ENCODE data around the gene MVB12B. TPM values are rescaled to one million over a fixed set of nuclear protein-coding genes. Genes with fewer than 3 reads are reported as not detected.

Gene MVB12B
- total RNA-seq, 1 donor from 2014 or later: 20.2 TPM

DNA sequence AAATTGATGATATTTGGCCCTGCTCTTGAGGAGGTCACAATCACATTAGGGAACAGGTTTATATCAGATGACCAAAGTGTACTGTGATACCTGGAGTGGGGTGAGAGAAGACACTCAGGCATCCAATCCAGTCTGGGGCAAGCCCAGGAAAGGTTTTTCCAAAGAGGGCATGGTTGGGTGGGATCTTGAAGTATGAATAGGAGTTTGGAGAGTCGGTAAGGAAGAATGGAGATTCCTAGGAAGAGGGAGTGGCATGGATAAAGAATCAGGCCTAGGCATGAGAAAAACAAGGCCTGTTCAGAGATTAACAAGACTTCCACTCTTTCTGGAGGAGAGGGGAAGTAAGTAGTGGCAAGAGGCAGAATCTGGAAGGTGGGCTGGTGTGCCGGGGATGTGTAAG lies 91.1 kb downstream of the MVB12B start:
- no peak overlapping the region for H3K4me3 Mint-ChIP-seq (ENCODE audit: unreplicated experiment)

DNA sequence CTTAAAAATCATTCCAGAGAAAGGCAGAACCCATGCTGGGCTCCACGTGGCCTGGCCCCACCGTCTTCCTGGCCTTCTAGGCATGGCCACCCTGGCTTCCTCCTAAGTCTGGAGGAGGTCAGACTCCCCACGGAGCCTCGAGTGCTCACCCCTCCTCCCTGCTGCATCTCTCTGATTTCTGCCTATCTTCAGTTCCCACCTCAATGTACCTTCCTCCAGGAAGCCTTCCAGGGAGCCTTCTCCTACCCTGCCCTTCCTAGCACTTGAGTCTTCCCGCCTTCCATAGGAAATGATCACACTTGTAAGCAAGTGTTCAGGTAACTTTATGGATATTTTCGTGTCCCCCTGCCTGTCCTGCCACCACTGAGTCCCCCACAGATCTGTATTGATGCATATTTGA lies 92.0 kb downstream of the MVB12B start:
- DNase-seq (ENCODE audit: extremely low spot score, unreplicated experiment): no peak
- Mint-ChIP-seq H3K36me3 (ENCODE audit: unreplicated experiment) (peaks cover 14% of the 10 kb centered on the region), H3K27ac (ENCODE audit: unreplicated experiment) (no peak overlapping the region), H3K4me1 (ENCODE audit: unreplicated experiment) (peaks cover 14% of the 10 kb centered on the region), H3K4me3 (ENCODE audit: unreplicated experiment) (no peak overlapping the region), H3K9me3 (ENCODE audit: unreplicated experiment) (no peaks in the 10 kb centered on the region), H3K27me3 (ENCODE audit: unreplicated experiment) (no peaks in the 10 kb centered on the region)
- TF ChIP-seq, protein P1, sequence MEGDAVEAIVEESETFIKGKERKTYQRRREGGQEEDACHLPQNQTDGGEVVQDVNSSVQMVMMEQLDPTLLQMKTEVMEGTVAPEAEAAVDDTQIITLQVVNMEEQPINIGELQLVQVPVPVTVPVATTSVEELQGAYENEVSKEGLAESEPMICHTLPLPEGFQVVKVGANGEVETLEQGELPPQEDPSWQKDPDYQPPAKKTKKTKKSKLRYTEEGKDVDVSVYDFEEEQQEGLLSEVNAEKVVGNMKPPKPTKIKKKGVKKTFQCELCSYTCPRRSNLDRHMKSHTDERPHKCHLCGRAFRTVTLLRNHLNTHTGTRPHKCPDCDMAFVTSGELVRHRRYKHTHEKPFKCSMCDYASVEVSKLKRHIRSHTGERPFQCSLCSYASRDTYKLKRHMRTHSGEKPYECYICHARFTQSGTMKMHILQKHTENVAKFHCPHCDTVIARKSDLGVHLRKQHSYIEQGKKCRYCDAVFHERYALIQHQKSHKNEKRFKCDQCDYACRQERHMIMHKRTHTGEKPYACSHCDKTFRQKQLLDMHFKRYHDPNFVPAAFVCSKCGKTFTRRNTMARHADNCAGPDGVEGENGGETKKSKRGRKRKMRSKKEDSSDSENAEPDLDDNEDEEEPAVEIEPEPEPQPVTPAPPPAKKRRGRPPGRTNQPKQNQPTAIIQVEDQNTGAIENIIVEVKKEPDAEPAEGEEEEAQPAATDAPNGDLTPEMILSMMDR (IDR thresholded peaks at IDR 0.05): no peak

More for the DNA sequence above, 91.1 kb downstream of the MVB12B start:
- Mint-ChIP-seq H3K27ac (ENCODE audit: unreplicated experiment) (no peak overlapping the region), H3K27me3 (ENCODE audit: unreplicated experiment) (no peaks in the 10 kb centered on the region), H3K9me3 (ENCODE audit: unreplicated experiment) (no peaks in the 10 kb centered on the region), H3K4me1 (ENCODE audit: unreplicated experiment) (peaks cover 14% of the 10 kb centered on the region), H3K36me3 (ENCODE audit: unreplicated experiment) (peaks cover 11% of the 10 kb centered on the region)
- DNase-seq (ENCODE audit: extremely low spot score, unreplicated experiment): no peak
- TF ChIP-seq, protein P1 (IDR thresholded peaks at IDR 0.05): no peak

DNA sequence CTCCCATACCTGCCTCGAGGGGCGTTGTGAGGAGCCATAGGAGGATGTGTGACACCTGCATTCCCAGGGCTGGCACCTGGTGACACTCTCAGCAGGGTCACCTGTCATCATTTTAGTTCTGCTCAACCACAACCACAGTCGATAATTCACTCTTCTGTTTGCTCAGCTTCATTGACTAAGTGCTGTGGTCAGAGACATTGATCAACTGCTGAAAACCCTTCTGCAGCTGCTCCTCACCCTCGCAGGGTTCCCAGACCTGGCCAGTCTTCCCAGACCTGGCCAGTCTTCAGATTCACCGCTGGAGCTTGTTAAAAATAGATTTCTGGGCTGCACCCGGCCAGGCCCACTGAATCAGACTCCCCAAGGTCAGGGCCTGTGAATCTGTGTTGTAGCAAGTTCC lies 92.8 kb downstream of the MVB12B start:
- Mint-ChIP-seq H3K4me1 (ENCODE audit: unreplicated experiment) (peaks cover 14% of the 10 kb centered on the region), H3K4me3 (ENCODE audit: unreplicated experiment) (no peak overlapping the region), H3K27ac (ENCODE audit: unreplicated experiment) (no peak overlapping the region), H3K9me3 (ENCODE audit: unreplicated experiment) (no peaks in the 10 kb centered on the region), H3K36me3 (ENCODE audit: unreplicated experiment) (peaks cover 20% of the 10 kb centered on the region), H3K27me3 (ENCODE audit: unreplicated experiment) (no peaks in the 10 kb centered on the region)
- TF ChIP-seq, protein P1 (IDR thresholded peaks at IDR 0.05): no peak
- DNase-seq (ENCODE audit: extremely low spot score, unreplicated experiment): no peak

DNA sequence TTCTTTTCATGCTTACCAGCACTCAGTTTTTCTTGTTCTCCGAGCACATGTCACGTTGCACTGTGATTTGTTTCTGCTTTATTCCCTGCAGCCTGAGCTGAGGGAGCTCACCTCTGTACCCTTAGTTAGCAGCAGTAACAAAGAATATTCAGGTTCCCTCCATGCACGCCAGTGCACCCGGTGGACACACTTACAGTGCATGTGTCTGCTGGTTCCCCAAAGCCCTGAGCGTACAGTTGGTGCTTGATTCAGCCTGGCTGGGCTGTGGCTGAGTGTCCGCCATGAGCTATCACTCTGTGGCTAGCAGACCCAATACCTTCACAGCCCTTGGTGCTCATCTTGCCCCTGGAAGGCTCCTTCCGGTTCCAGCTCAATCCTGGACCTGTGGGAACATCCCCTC lies 93.5 kb downstream of the MVB12B start:
- H3K36me3 Mint-ChIP-seq (ENCODE audit: unreplicated experiment): peaks cover 22% of the 10 kb centered on the region
- peaks cover 14% of the 10 kb centered on the region for H3K4me1 Mint-ChIP-seq (ENCODE audit: unreplicated experiment)
- H3K9me3 Mint-ChIP-seq (ENCODE audit: unreplicated experiment): no peaks in the 10 kb centered on the region
- TF ChIP-seq, protein P1 (IDR thresholded peaks at IDR 0.05): no peak
- H3K27me3 Mint-ChIP-seq (ENCODE audit: unreplicated experiment): no peaks in the 10 kb centered on the region
- no peak overlapping the region for H3K27ac Mint-ChIP-seq (ENCODE audit: unreplicated experiment)
- H3K4me3 Mint-ChIP-seq (ENCODE audit: unreplicated experiment): no peak overlapping the region
- no peak for DNase-seq (ENCODE audit: extremely low spot score, unreplicated experiment)

DNA sequence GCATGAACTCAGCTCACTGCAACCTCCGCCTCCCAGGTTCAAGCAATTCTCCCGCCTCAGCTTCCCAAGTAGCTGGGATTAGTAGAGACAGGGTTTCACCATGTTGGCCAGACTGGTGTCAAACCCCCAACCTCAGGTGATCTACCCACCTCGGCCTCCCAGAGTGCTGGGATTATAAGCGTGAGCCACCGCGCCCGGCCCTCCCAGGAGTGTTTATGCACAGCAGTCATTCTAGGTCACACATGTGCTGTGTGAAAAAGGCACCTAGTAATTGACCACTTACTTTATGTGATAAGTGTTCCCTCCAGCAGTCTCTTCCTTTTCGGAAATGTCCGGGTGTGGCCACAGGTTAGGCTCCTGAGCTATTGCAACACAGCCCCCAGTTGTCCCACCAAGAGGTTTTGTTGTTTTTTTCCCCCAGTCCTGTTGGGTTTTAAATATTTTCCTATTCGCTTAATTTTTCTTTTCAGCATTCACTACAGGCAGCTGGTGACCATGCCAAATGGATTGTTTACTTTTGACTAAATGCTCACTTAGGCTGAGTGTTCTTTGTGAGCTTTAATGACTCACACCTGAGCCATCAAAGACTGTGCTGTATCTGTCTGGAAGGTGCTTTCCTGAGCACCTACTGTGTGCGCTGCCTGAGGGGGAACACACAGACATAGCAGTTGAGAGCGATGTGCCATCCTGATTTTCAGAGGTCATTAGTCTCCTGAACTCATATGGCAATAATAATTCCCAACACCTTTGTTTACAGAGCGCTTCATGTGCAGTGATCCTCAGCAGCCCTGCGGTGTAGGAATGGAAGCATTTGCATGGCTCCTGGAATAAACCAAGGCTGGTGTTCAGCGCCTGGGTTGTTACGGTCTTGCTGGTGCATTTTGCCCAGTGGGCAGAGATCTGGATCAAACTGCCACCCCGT lies 94.3 kb downstream of the MVB12B start:
- DNase-seq (ENCODE audit: extremely low spot score, unreplicated experiment): no peak
- TF ChIP-seq, protein P1 (IDR thresholded peaks at IDR 0.05): no peak
- Mint-ChIP-seq H3K36me3 (ENCODE audit: unreplicated experiment) (peaks cover 20% of the 10 kb centered on the region), H3K9me3 (ENCODE audit: unreplicated experiment) (no peaks in the 10 kb centered on the region), H3K4me3 (ENCODE audit: unreplicated experiment) (no peak overlapping the region), H3K4me1 (ENCODE audit: unreplicated experiment) (peaks cover 14% of the 10 kb centered on the region), H3K27me3 (ENCODE audit: unreplicated experiment) (no peaks in the 10 kb centered on the region), H3K27ac (ENCODE audit: unreplicated experiment) (peak overlapping the region; percentile 35)

All from osteocyte (in vitro differentiated cells).